ELR (cell line): ENCODE measurements around the gene NTF3.
"Not testable (repeated sequence)": the region's sequence is repeated elsewhere in the genome, so short reads cannot be mapped to it uniquely, and the experiment has no call there.

ENCODE experiments used
- DNase-seq: peaks from one replicate; pipeline ENCODE4 v3.0.0-alpha.2; 2015; ENCODE audit warnings: low read depth

The NTF3 gene

GRCh38 chr12:5534426-5535199, 102.7 kb downstream of the NTF3 start:
- no peak for DNase-seq

DNA sequence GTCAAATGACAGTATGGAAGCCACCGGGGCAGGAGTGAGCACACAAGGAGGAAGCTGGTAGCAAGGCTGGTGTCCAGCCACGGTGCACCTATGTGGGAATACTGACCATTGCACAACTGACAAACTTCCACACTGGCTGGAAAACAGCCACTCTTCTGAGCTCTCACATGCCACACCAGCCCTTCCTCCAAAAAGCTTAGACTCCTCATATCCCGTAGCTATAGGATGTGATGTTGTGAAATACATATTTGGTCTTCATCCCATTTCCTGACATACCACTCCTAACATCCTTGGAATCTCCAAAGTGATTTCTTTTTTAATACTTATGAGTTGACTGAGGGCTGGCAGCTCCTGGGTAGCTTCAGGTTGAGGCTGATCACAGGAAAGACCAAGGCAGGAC, 103.6 kb downstream of the NTF3 start:
- DNase-seq = no peak

GRCh38 chr12:5537026-5537615, 105.2 kb downstream of the NTF3 start:
- not testable (repeated sequence) for DNase-seq

DNA sequence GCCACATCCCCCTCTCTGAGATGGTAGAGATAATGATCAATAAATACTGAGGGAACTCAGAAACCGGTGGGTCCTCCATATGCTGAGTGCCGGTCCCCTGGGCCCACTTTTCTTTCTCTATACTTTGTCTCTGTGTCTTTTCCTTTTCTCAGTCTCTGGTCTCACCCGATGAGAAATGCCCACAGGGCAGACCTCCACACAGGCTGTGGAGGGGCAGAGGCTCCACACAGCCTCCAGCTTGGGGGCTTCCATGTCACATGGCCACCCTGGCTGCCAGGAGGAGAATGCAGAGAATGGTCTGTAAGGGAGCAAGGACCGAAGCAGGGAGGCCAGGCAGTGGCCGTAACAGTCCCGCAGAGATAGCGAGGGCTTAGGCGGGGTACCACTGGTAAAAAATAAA, 105.9 kb downstream of the NTF3 start:
- no peak for DNase-seq
